GM10847 (cell line): ENCODE data around the gene DYSF.

Experiments used
- POLR2A ChIP-seq: IDR thresholded peaks from 2 replicates; pipeline ENCODE4 v1.6.1; 2011; ENCODE audit not compliant: insufficient read length; ENCODE audit errors: extremely low read depth

Gene DYSF

GRCh38 chr2:71454221-71455010, 1.1 kb downstream of the DYSF start:
- no peak for TF ChIP-seq POLR2A

GRCh38 chr2:71455011-71455740, 1.8 kb downstream of the DYSF start:
- TF ChIP-seq POLR2A, result no peak

- TF ChIP-seq POLR2A, result no peak
Observed at GRCh38 chr2:71455741-71456569, 2.6 kb downstream of the DYSF start.

- no peak for TF ChIP-seq POLR2A
Observed at GRCh38 chr2:71456617-71457016, 3.3 kb downstream of the DYSF start.

GRCh38 chr2:71457123-71457915, 4.0 kb downstream of the DYSF start:
- no peak for TF ChIP-seq POLR2A

GRCh38 chr2:71457923-71458322, 4.6 kb downstream of the DYSF start:
- no peak for TF ChIP-seq POLR2A

- no peak for TF ChIP-seq POLR2A
Observed at GRCh38 chr2:71458413-71459083, 5.2 kb downstream of the DYSF start.

GRCh38 chr2:71459084-71459431, 5.7 kb downstream of the DYSF start:
- no peak for TF ChIP-seq POLR2A

GRCh38 chr2:71460056-71460455, 6.7 kb downstream of the DYSF start:
- TF ChIP-seq POLR2A, result no peak

GRCh38 chr2:71460595-71461303, 7.4 kb downstream of the DYSF start:
- TF ChIP-seq POLR2A, result no peak

GRCh38 chr2:71461304-71461671, 7.9 kb downstream of the DYSF start:
- no peak for TF ChIP-seq POLR2A

GRCh38 chr2:71462056-71462605, 8.8 kb downstream of the DYSF start:
- no peak for TF ChIP-seq POLR2A

GRCh38 chr2:71462641-71463341, 9.4 kb downstream of the DYSF start:
- no peak for TF ChIP-seq POLR2A
